SK-N-MC (cell line): ENCODE results near the gene BRD3OS.

Experiments
- EZH2 ChIP-seq: fragments of 200-600 bp; sonication (generic); IDR thresholded peaks from one replicate; pipeline ENCODE4 v1.6.1; 2017; ENCODE audit warnings: antibody characterized with exemption
- FOXP2 ChIP-seq: optimal IDR thresholded peaks from 2 replicates; pipeline ENCODE3; 2011; ENCODE audit warnings: mild to moderate bottlenecking, moderate library complexity; ENCODE audit not compliant: insufficient read depth; ENCODE audit errors: extremely low read length, control extremely low read depth
- POLR2AphosphoS5 ChIP-seq: IDR thresholded peaks from 2 replicates; pipeline ENCODE4 v1.6.1; 2012; ENCODE audit warnings: mild to moderate bottlenecking, low read depth, low read length, borderline replicate concordance

DNA sequence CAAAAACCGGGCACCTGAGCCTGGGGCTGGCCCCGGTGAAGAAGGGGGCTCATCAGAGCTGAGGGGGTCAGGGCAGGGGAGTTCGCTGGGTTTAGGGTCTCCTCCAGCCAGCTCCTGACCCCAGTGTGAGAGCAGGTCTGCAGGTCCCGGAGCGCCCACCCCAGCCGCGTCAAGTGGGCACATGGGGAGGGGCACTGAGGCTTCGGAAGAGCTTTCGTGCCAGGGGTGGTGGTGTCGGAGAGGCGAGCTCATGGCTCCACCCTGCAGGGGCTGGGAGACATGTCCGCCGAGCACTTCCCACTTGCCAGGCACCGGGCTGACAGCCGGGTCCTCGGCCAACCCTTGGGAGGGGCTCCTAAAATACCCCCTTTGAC, 46.4 kb upstream of the BRD3OS start:
- TF ChIP-seq EZH2 (no peak), POLR2AphosphoS5 (no peak), FOXP2 (no peak)
